HG02798 (cell line): ENCODE results near the gene HEATR5A.
"Not testable (repeated sequence)": the region's sequence is repeated elsewhere in the genome, so short reads cannot be mapped to it uniquely, and the experiment has no call there.

Source experiments
- ATAC-seq: cut with Tn5 transposase; IDR thresholded peaks from one replicate; pipeline ENCODE4 v1.9.1; 2021; ENCODE audit warnings: mild to moderate bottlenecking; ENCODE audit not compliant: unreplicated experiment, poor library complexity

Gene HEATR5A

DNA sequence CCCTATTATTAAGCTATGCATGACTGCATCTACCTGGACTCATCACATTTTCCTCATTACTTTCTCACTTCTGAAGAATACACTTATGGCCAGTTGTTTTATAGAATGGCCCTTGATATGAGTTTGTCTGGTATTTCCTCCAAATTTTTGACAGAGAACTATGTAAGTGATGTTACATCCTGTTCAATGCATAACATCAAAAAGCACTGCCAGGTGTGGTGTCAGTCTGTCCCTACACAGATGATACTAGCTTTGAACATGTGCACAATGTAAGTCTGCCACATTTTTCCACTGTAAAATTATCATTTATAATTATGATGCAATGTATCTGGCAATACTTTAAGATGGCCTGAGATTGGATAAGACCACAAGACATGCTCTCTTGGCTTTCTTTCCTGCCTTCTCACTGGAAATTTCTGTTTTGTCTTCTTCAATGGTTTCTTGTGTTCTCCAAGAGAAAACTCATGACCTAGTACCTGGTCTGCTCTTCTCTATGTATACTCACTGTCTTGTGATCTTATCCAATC lies 28.3 kb downstream of the HEATR5A start:
- ATAC-seq, result no peak

DNA sequence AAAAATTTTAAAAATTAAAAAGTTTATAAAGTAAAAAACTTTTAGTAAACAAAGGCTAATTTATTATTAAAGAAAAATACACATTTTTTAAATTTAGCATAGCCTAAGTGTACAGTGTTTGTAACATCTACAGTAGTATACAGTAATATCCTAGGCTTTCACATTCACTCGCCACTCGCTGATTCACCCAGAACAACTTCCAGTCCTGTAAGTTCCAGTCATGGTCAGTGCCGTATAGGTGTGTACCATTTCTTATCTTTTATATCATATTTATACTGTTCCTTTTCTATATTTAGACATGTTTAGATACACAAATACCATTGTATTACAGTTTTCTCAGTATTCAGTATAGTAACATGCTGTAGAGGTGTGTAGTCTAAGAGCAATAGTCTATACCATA lies 28.9 kb downstream of the HEATR5A start:
- no peak for ATAC-seq

DNA sequence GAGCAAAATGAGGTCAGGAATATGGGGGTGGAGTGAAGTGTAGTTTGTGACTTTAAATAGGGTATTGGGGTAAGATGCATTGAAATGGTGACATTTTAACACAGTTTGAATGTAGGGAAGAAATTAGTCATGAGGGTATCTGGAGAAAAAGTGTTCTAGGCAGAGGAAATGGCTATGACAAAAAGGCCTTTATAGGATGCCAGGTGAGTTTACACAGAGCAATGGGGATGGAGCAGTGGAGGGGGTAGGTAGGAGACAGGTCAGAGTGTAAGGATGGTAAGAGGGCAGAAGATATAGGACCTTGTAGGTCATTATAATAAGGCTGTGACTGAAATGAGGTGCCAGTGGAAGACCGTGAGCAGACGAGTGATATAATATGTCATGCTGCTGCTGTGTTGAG lies 30.4 kb downstream of the HEATR5A start:
- ATAC-seq, result no peak

DNA sequence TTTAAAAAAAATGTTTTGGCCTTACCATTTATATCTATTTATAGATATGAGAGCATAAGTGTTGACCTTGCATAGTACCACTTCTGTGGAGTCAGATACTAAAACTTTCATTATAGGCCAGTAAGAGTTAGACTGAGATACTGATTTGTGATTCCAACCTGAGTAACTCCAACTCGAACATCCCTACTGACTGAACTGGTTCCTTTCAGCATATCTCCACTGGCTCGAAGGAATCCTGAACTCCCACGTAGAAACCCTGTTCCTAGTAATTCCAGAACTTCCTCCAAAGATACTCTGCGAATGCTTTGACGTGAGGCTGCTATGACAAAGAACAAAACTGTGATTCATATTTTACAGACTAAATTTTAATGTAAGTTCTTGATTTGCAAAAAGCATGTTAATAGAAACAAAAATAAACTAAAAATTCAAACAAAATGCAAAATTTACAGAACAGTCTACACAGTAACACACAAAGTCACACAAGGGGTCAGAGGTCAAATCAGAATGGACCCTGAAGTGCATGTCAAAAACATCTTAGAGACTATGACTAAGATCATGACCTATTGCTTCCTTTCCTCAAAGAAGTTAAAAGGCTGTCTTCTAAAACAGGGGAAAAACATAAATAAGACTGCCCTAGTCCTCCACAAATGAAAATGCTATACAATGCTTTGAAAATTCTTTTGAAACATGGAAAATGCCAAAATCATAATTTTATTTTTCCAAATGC lies 31.5 kb downstream of the HEATR5A start:
- ATAC-seq, result no peak

DNA sequence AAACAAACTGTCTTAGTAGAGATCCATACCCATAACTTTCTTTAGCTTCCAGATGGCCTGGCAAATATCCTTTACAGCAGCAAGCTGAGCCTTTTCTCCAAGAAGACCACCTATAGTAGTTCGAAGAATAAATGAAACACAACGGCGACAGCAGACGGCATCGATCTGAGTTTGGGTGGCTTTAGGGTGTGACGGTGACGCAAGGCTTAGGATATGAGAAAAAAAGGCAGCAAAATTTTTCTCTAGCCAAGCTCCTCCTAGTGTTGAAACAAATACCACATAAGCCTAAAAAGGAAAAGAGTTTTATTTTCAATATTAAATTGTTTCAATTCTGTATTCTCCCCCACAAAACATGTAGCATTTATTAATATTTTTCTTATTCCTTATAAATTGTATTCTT lies 33.3 kb downstream of the HEATR5A start:
- ATAC-seq, result no peak

DNA sequence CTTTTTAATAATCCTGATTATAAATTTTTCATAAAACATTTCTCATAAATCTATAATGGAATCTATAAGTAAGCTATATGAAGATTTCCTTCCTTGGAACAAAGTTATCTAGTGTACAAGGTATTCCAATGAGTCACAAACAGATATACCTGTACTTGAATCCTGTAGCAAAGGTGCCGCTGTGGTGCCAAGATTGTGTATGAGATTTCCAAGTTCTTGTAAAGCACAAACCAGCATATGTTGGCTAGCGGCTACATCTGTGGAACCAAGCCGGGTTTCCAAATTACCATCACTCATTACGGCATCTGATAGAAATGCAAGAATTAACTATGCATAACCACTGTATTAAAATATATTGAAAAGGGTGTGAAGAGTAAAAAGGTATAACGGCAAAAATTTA lies 34.1 kb downstream of the HEATR5A start:
- no peak for ATAC-seq

DNA sequence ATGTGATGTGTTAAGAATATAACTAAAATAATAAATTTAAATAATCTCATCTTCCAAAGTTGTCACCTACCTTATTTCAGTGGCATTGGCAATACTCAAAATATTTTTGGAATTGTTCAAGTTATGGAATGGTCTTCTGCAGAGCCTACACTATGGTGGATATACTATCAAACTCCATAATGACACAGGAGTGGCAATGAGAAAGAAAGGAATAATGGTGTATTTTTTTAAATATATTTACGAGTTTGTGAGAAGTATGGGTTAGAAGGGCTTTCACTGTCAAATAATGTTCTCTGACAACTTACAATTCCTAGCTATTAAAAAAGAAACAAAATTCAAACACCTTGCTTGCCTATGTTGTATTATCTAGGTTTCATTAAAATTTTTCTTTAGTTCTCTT lies 38.1 kb downstream of the HEATR5A start:
- no peak for ATAC-seq

DNA sequence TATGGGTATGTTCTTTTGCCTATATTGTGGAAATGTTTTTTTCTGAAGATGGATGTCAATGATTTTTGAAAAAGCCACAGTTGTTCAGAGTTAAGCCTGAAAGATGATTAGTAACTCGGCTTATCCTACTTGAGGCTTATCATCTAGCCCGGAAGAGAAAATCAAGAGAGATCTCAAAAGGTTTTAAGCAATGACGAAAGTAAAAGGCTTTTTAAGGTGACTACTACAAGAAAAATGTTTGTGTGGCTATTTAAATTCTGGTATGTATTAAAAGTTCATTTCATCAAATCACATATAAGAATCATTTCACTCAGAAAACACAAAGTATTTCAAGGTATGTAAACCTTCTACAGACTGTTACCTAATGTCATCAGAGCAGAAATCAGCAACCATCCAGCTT lies 40.2 kb downstream of the HEATR5A start:
- ATAC-seq, result no peak

DNA sequence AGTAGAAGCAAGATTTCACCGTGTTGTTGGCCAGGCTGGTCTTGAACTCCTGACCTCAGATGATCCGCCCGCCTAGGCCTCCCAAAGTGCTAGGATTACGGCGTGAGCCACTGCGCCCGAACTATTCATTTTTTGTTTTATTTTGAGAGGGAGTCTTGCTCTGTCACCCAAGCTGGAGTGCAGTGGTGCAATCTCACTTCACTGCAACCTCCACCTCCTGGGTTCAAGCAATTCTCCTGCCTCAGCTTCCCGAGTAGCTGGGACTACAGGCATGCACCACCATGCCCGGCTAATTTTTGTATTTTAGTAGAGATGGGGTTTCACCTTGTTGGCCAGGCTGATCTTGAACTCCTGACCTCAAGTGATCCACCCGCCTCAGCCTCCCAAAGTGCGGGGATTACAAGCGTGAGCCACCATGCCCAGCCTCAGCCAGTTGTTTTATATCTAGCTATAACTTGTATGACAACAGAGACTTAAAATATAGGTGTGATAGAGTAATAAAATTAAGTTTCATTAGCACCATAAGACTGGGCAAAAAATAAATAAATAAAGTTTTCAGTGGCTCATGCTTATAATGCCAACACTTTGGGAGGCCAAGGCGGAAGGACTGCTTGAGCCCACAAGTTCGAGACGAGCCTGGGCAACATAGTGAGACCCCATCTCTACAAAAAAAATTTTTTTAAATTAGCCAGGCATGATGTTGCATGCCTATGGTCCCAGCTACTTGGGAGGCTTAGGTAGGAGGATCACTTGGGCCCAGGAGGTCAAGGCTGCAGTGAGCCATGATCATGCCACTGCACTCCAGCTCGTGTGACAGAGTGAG lies 41.0 kb downstream of the HEATR5A start:
- not testable (repeated sequence) for ATAC-seq

DNA sequence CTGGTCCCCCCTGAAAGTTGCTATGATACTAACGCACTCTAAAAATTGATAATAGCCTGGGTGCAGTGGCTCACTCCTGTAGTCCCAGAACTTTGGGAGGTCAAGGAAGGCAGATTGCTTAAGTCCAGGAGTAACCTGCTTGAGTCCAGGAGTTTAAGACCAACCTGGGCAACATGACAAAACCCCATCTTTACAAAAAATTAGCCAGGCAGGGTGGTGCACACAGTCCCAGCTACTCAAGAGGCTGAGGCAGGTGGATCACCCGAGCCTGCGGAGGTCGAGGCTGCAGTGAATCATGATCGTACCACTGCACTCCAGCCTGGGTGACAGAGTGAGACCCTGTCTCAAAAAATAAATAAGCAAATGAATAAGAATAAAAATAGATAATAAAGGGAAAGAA lies 42.9 kb downstream of the HEATR5A start:
- ATAC-seq, result no peak

DNA sequence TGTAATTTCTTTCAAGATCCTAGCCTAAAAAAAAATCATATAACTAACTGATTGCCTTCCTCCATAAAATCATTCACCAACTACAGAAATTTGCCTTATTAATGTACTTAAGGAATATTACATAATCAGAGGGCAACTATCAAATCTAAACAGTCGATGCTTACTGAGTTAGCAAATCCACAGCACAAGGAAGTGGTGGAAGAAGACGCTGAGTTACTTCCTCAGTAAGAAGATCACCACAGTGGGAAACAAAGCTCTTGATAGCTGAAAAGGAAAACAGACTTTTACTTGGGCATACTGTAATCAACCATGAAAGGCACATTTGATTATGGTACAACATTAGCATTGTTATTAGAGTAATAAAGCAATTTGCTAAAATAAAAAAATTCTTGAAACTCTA lies 48.7 kb downstream of the HEATR5A start:
- no peak for ATAC-seq

DNA sequence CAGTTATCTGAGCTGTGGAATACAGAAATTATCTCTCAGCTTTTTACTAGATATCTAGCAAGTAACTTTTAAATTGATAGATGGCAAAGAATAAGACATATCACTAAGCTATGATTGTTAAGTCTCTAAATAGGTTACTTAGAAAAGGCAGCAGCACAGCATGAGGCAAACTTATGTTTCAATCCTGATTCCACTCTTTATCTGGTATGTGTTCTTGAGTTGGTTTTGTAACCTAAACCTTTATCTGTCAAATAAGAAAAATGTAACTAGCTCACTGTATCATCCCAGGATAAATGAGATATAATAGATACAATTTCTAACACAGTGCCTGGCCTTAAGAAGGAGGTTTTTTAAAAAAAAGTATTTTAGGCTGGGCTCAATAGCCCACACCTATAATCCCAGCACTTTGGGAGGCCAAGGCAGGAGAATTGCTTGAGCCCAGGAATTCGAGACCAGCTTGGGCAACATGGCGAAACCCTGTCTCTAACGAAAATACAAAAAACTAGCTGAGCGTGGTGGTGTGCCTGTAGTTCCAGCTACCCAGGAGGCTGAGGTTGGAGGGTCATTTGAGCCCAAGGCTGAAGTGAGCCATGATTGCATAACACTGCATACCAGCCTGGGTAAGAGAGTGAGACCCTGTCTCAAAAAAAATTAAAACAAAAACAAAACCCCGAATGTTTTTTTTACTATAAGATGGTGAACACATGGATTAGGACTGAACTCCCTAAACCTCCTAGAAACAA lies 56.8 kb downstream of the HEATR5A start:
- no peak for ATAC-seq

DNA sequence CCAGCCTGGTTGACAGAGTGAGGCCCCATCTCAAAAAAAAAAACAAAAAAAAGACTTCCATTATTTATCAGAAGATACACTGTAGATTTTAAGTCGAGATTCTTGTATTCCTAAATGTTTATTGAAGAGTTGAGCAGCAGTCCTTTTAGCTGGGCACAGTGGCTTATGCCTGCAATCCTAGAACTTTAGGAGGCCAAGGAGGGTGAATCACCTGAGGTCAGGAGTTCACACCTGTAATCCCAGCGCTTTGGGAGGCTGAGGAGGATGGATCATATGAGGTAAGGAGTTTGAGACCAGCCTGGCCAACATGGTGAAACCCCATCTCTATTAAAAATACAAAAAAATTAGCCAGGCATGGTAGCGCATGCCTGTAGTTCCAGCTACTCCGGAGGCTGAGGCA lies 57.6 kb downstream of the HEATR5A start:
- no peak for ATAC-seq

DNA sequence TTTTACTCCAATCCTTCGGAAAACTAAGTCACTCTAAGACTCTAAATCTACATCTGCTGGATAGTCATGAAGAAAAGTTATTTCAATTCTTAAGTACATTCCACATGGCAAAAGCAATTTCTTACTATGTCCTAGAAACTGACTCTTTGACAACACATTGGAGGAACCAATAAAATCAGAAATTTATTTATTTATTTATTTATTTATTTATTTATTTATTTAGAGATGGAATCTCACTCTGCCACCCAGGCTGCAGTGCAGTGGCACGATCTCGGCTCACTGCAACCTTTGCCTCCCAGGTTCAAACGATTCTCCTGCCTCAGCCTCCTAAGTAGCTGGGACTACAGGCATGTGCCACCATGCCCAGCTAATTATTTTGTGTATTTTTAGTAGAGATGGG lies 58.6 kb downstream of the HEATR5A start:
- ATAC-seq, result not testable (repeated sequence)

DNA sequence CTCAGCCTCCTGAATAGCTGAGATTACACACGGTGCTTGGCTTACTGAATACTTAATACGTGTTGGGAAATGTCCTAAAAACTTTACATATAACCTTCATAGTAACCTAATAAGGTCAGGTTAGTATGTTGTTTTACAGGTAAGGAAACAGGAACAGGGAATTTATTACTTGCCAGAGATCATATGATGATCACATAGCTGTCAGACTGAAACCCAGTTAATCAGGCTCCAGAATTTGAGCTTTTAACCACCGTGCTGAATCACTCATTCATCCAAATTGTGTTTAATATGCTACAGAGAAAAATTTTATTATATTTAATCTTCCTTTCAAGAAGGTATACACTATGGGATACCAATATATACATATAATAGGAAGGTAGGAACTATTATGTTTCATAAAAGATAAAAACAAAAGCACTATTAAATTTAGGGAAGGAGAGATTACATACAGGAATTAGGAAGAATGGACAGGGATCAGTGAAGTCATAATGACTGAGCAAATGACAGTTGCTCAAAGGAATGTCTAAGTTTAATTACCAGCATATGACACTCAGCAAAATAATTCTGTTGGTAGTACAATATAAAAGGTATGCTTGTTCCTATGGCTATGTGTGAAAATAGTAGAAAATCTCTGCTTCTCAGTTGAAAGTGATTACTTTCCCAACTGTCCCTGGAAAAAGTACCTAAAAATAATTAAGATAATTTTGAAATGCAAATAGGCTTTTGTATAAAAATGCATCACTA lies 59.3 kb downstream of the HEATR5A start:
- no peak for ATAC-seq

DNA sequence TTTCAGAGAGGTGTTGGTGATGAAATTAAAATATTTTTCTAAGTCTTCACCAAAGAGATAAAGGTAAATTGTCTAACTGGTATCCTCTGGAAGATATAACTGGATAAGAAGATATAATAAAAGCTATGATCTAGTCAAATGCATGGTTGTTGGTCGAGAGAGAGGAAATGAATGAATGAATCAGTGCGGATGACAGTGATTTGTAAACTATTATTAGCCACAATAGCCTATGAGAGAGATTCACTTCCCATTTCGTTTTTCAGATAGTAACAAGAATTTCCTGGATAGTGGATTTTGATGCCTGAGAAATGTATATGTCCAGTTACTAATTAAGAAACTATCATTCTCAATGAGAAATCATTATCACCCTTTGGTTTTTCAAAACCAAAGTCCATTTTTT lies 63.1 kb downstream of the HEATR5A start:
- ATAC-seq, result no peak

DNA sequence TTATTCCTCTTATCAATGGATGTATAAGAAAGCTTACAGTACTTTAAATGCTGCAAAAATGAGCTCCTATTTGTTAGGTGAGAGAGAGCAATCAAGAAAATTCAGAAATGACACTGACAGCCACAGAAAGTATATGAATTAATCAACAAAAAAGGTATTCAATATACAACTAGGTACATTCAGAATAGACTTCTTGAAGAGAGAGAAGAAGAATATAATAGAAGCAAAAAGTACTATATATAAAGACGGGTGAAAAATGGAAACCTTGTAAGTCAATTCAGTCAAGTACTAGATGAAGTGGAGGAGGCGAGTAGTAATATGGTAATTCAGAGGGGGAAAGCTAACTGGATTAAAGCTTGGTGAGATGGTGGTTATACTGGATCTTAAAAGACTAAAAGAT lies 74.3 kb downstream of the HEATR5A start:
- ATAC-seq, result no peak

DNA sequence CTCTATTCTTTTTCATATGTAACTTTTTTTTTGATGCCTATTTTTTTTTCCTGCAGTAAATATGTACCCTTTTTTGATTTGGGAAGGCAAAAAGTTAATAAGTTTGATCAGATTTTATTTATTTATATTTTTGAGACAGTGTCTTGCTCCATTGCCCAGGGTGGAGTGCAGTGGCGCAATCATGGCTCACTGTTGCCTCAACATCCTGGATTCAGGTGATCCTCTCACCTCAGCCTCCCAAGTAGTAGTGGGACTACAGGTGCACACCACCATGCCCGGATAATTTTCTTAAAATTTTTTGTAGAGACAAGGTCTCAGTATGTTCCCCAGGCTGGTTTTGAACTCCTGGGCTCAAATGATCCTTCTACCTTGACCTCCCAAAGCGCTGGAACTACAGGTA lies 79.1 kb downstream of the HEATR5A start:
- no peak for ATAC-seq

DNA sequence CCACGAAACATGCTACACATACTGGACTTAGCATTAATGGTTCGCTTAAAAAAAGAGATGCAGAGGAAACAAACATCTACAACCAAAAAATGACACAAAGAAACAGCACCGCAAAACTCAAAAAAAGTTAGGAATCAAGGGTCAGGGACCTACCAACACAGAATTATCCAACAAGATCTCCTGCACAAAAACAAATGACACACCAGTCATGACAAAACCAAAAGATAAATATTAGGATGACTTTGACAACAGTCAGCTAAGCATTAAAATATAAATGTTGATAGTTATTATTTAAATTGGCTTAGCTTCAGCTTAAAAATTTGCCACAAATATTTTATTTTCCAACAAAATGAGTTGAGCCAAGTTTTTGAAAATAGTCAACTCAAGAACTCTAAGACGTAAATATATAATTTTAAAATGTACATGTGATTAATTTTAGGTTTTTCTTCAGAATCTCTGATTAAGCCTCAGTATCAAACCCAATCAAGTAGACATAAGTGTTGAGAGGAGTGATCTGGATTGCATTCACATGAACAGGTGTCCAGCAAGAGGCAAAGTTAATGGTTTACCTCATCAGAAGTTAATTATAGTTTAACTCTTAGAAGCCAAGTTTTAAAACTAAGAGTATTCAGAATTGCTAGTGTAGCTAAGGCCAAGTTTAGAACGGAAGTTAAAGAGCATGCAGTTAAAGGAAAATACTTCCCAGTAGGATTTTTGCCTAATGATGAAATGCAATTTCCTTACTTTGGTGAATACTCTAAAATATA lies 79.9 kb downstream of the HEATR5A start:
- ATAC-seq, result no peak

DNA sequence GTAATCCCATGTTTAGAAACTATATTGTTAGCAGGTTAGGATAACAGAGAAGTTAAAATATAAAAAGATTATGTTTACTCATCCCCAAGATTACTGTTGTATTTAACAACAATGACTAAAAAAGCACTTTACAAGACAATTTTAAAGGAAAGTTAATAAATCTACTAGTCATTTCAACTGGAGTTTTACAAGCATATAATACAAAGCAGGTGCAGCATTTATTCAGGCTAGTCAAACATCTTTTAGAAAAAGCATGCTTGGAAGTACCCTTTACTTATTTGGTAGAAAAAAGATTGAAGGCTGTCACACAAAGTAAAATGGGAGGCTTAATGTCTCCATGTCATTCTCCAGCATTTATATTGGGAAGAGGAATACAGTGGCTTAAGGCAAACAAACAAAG lies 80.6 kb downstream of the HEATR5A start:
- no peak for ATAC-seq
